ENCODE data around the gene C12orf76.

DNA sequence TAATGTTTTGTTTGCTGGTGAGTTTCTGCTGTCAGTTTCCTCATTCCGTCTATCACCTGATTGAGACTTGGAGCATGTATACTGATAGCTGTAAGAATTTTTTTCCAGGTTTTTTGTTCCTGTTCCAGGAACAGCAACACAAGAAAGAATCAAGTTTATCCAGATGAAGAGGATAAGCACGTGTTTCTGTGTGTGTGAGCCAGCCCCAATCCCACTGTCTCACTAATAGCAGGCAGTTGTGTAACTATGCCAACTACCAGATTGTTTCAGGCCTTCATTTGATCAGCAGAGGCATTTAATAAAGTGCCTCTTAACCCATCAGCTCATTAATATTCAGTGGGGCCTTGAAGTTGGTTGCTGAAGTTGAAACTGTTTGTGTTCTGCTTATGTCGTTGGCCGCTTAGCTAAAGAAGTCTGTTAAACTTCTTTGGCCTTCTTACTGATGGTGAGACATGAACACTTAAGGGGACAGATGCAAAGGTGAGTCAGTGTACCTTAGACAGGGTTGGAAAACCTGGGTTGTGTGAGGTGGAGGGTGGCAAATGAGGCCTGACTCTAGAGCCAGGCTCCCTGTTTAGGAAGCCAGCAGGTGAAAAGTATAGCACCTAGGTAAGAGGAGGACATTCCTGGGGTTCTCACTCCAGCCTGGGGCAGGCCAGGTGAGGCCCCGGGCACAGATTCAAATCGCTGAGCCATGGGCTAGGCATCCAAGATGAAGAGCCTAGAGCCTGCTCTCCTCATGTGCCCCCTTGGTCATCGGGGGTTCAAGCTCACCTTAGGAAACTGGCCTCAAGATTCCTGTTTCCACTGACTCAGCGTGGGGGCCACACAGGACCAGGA, 45.4 kb downstream of the C12orf76 start:
- TF ChIP-seq, protein P1, sequence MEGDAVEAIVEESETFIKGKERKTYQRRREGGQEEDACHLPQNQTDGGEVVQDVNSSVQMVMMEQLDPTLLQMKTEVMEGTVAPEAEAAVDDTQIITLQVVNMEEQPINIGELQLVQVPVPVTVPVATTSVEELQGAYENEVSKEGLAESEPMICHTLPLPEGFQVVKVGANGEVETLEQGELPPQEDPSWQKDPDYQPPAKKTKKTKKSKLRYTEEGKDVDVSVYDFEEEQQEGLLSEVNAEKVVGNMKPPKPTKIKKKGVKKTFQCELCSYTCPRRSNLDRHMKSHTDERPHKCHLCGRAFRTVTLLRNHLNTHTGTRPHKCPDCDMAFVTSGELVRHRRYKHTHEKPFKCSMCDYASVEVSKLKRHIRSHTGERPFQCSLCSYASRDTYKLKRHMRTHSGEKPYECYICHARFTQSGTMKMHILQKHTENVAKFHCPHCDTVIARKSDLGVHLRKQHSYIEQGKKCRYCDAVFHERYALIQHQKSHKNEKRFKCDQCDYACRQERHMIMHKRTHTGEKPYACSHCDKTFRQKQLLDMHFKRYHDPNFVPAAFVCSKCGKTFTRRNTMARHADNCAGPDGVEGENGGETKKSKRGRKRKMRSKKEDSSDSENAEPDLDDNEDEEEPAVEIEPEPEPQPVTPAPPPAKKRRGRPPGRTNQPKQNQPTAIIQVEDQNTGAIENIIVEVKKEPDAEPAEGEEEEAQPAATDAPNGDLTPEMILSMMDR (IDR thresholded peaks at IDR 0.05; ENCODE audit: borderline replicate concordance, extremely low read depth, low read length, poor library complexity, severe bottlenecking) = no peak
- no peak for TF ChIP-seq EZH2 (IDR thresholded peaks at IDR 0.05; ENCODE audit: borderline replicate concordance, low read depth, low read length, severe bottlenecking)
